HL-60/S4 (cell line): ENCODE results near the gene L1CAM.

ENCODE experiments used
- in situ Hi-C: fragments of 300-500 bp; cut with MboI; formaldehyde crosslinking; loops from 2 replicates; pipeline ENCODE4 v1.14.3; 2022; ENCODE audit warnings: low sequenced_read_pairs

L1CAM gene

DNA sequence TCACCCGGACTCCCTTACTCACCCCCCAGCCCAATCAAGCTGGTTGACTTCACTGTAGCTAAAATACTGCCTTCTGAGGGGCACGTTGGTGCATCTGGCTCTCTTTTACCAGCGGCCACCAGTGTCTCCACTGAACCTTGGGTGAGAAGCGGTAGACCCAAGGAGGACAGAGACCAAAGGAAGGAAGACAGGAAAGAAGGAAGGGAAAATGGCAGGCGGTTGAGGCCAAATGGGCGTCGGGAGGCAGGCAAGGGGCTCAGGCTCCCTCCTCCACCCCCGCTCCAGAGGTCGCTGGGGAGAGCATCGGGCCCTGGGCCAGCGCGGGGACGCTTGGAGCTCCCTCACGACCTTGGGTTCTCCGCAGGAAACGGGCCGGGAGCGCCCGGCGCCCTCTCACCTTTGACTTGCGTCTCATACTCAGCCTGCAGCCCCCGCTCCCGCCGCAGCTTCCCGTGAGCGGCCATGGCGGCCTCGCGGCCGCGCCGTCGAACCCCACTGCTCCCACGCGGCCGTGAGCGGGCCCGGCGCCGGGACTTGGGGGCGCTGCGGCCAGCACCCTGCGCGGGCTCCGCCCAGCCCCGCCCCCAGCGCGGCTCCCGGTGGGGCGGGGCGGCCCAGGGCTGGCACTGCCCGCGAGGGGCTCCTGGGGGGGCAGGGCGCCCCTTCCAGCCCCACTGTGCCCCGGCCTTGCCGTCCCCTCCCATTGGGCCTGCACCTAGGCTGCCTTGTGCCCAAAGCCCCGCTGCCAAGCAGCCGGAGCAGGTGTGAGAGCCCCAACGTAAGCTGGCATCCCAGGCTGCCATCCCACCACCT lies 40.0 kb upstream of the L1CAM start, which contains the start of gene ARHGAP4:
ARHGAP4 (minus strand) TSS at position 526 of the 813 bp plus-strand sequence; CDS start at position 464, 62 bp downstream.
- in situ Hi-C loops, result no loop called here

DNA sequence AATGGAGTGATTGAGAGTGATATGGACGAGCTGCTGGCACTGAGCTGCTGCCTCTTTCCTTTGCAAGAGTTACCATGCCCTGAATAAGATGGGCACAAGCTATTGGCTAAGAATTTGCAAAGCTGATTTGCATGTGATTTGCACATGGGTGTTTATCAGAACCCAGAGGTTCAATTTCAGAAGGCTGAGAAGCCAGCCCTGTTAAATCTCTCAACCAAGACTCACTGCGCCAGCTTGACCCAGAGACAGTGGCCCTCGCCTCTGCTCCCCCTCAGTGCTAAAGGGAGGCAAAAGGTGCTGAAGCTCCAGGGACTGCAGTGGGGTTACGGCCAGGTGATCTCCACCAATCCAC lies 39.4 kb upstream of the L1CAM start:
- in situ Hi-C loops, result no loop called here

DNA sequence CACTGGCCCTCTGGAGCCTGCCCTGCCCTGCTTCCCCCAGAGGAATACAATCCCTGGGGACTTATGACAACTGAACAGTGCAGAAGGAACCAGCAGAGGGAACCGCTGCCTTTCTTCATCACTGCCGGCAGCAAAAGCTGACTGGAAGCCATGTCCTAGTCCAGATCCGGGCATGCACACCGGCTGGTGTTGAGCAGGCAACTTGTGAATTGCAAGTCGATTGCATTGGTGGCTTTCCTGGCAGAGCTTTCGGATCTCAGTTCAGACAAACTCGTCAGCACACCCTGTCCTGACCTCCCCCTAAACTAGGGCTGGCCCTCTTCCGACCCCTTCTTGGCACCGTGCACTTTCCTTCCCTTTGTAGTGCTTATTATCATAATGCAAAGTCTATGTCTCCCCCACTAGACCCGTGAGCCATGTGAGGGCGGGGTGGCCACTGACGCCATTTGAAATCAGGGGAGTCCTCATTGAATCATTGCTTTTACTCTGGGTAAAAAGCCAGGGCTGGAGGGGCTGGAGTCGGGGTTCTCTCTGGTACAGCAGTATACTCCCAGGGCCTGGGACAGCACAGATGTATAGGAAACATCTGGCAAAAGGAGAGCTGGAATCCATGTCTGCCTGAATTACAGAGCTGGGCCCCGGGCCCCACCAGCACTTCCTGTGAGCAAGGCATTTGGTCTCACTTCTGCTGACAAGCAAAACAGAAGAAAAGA lies 38.3 kb upstream of the L1CAM start:
- in situ Hi-C loops, result no loop called here

DNA sequence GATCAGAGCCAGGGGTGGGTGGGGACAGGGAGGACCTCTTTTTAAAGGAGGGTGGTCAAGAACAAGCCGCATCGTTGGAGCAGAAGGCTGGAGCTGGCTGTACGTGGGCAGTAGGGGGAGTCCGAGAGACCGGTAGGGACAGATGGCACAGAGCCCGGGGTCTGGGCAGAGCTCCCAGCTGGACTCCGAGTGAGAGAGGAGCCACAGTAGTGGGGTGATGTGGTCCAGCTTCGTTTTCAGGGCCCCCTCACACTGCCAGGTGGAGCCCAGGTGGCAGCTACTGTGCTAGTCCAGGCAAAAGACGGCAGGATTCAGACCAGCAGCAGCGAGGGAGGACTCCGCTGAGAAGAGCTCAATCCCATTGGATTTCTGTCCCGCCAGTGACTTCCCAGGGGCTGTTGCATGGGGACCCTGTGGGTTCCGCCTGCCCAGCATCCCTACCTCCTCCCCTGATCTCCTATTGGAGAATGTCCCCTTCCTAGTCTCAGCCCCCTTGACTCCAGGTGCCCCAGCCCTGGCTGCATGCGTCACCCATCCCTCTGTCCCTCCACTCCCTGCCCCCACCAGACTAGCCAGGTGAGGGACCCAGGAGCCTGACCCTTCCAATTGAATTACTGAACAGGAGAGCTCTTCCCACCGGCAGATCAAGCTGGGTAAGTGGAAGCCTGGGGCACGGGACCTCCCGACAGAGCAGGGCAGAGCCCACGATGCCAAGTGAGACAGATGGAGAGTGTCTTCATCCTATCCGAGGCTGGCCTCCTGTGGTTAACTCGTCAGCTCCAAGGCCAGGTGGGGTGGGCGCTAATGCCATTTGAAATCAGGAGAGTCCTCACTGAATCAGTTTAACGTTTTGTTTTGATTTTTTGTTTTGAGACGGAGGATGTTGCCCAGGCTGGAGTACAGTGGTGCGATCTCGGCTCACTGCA lies 37.2 kb upstream of the L1CAM start:
- in situ Hi-C loops, result no loop called here

DNA sequence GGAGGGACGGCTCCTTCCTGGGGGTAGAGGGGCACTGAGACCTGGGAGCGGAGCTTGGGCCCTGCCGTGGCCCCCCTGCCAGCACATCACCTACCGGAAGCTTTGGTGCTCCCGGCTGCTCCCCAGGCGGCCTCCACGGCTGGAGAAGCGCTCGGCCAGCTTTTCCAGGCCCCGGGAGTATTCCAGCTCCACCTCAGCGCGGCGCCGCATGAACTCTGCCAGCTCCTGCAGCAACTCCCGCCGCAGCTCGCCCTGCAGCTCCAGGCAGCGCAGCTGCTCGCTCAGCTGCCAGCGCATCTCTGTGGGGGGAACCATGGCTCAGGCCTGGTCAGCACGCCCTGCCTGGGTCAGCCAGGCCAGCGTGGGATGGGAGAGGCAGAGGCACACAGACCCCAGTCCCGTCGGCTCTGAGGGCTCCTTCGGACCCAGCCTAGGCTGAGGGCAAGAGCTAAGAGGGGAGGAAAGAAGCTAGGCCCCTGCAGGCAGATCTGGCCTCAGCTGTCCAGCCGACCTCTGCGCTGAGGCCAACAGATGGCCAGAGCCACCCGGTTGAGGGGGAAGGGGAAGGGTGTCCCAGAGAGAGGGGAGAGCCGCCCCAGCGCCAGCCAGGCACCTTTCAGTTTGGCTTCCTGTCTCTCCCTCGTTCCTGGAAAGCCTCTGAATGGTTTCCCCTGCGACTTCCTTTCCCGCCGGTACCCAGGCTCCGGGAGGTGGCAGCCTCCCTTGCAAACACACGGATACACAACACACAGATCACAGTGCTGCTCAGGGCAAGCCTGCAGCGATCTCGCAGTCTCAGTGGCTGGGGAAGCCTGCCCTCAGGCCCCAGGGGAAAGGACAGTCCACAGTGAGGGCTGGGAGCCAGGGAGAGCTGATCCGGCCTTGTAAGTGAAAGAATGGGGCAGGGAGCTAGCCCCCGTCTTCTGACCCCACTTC lies 35.8 kb upstream of the L1CAM start:
- in situ Hi-C loops, result no loop called here

DNA sequence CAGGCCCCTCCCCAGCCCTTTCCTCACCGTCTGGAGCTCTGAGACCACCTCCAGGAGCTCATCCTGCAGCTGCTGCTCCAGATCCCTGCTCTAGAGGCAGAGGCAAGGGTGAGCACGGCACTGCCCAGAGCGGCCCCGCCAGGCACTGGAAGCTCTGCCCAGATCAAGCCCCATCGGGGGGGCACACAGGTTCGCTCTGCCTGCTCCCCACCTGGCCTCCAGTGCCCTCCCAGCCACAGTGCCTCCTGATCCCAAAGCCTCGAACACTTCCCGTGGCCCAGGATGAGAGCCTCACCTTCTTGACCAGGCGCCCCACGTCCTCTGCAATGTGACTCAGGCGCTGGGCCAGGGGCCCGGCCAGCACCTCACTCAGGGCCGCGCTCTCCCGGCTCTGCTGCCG lies 35.1 kb upstream of the L1CAM start:
- in situ Hi-C loops, result no loop called here

DNA sequence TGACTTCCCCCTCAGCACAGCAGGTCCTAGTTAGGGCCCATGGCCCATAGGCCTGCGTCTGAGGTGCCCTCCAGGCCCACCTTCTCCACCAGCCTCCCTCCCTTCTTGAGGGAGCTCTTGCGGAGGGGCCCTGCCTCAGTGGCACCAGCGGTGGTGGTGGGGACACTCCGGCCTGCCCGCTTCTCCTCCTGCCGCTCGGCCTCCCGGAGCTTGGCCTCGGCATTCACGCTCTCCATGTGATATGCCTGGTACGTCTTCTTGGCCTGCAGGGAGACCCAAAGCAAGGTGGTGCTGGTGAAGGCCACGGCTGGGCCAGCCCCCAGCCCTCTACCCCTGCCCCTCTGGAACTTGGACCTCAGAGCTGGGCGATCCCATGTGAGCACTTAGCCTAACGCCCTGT lies 34.6 kb upstream of the L1CAM start:
- in situ Hi-C loops, result no loop called here

DNA sequence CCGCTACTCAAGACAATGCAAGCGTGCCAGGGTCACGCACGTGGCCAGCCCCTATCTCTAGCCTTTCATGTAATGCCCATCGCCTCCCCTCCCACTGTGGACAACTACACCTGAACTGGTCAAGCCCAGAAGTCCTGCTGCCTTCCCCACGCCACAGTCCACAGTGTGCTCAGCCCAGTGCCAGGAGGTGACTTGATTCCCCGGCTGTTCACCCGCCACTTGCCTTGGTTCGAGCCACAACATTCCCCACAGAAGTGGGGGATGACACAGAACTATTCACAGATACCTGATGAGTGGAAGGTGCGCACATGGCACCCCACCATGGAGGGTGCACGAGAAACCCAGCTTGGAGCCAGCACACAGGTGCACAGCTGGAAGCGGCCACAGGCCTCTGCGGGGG lies 33.3 kb upstream of the L1CAM start:
- in situ Hi-C loops, result no loop called here

DNA sequence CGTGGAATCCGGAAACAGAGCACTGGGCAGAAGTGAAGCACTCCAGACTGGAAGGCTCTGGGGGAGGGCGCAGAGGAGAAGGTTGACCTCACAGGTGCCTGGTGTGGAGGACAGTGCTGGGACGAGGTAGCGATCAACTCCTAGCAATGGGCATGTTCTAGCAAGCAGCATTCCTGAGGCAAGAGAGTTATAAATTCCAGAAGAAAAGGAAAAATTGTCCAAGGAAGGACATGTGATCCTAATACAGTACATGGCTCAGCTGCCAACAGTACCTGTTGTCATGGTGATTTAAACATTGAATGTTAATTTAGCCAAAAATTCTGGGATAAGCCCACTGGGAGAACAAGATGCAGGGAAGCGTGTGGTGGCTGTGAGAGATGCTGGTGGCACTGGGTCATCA lies 31.9 kb upstream of the L1CAM start:
- in situ Hi-C loops, result no loop called here

DNA sequence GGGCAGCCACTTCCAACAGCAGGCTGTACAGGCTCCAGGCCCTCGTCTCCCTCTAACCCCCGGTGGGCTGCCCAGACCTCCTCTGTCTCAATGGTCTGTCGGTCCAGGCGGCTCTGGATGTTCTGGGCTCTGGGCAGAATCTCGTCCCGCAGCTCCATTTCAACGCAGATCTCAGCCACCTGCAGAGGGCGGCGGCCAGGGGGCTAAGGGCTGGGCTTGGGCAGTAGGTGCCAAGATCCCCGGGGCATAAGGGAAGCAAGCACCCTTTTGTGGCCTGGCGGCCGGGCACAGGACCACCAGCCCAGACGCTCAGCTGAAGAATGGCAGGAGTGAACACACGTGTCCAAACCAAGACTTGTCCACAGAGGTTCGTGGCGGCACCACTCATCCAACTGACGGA lies 27.7 kb upstream of the L1CAM start:
- in situ Hi-C loops, result no loop called here

DNA sequence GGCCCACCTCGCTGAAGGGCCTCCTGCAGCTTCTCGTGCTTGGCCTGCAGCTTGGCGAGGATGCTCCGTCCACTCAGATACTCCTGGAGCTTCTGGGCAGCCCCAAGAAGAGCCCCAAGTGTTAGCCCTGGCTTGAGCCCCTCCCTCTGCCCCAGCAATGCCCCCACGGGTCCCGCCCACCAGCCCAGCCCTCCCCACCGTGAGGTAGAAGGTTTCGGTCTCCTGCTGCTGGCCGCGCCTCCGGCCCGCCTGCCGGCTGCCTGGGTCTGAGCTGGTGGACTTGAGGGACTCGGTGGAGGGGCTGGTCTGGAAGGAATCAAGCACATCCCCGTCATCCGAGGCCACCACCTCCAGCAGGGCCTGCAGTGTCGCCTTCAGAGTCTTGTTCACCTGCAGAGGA lies 27.2 kb upstream of the L1CAM start:
- in situ Hi-C loops, result no loop called here

DNA sequence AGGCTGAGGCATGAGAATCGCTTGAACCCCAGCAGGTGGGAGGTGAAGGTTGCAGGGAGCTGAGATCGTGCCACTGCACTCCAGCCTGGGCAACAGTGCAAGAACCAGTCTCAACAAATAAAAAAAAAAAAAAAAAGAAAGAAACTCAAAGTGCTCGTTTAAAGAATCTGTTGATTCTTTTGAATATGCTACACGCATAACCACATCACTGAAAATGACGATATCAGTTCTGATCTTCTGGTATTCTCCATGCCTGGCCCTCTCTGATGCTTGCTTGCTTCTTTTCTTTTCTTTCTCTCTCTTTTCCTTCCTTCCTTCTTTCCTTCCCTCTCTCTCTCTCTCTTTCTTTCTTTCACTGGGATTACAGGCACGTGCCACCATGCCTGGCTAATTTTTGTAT lies 25.8 kb upstream of the L1CAM start:
- in situ Hi-C loops, result no loop called here

DNA sequence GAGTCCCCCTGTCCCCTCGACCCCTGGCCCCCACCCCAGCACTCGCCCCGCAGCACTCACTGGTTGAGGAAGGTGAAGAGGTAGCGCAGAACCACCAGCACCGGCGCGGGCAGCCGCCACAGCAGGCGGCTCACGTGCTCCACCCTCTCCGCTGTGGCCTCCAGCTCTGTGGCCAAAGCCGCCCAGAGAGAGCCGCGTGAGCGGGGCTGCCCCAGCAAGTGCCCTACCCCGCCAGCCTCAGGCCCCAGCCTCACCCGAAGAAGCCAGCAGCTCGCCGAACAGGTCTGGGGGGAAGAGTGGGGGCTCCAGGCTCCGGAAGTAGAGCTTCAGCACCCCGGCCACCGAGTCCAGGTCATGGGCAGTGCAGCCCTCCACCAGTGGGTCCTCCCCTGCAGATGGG lies 24.5 kb upstream of the L1CAM start:
- in situ Hi-C loops, result no loop called here

DNA sequence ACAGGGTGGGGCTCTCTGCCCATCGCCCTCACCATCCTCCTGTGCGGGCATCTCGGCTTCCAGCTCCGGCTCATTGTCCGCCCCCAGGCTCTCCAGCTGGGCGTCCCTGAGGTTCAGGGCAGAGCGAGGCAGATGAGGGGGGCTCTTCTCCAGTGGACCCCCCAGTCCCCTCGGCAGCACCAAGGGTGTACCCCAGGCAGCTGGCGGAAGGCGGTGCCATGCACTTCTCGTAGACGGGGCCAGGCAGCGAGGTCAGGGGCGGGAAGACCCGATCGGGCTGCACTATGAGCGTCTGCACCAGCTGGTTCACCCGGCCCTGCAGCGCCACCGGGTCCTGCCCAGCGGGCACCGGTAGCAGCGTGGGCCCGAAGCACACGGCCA lies 24.0 kb upstream of the L1CAM start:
- in situ Hi-C loops, result no loop called here

DNA sequence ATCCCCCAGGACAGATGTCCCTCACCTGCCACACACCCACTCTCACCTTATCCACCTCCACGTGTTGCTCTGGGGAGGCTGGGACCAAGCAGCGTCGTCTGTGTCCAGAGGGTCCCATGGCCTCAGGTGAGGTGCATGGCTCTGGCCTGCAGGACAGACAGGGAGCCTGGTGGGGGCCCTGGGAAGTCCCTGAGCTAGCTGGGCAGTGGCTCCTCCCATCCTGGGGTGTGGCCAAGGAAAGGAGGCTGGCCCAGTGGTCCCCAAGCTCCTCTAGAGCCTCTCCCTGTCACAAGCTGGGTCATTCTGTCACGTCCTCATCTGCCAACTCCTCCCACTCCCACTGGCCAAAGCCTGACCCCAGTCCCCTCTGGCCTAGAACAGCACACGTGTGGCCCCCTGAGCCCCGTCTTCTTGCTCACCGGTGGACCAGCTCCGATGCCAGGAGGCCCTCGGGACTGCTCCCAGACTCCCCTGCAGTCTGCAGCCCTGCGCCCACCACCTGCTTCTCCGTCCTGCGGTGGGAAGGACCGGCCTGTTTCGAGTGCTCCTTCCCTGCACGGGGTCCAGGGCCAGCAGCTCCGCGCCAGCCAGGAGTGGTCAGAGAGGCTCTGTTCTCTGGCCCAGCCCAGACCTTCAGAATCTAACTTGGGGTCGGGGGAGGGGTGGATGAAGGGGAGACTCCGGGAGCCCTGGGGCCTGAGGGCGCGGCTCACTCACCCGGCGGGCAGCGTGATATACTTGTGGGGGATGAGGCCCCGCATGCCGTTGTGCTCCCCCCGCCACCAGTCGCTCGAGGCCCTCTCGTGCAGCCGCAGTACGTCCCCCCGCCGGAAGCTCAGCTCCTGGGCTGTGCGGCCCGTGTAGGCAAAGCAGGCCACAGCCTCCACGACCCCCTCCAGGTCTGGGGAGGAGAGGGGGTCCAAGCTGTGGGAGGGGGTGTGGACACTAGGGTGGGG lies 23.3 kb upstream of the L1CAM start:
- in situ Hi-C loops, result no loop called here

DNA sequence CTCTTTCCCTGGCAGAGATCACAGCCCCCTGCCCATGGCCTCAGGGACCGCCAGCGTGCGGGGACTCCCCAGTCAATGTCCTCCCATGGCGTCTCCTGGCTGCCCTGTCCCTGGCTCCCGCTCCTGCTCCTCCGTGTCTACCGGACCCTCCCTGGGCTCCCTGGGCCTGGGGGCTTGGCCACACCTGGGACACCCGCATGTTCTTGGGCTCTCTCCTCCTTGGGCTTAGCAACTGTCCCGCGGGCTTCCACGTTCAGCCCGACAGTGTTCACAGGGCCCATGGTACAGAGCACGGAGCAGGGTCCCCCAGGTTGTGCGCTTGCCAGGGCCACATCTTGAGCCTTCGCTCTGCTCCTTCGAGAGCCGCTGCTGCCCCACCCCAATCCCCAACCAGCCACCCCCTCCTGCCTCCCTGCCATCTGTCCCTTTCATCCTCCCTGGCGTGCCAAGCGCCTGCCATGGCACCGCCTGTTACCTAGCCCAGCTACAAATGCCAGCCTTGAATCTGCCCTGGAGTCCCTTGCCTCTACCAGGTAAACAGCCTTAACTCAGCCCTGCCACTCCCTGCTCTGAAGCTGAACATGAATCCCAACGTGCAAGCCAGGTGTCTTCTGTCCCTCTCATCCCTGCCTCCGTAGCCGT lies 22.4 kb upstream of the L1CAM start:
- in situ Hi-C loops, result no loop called here

DNA sequence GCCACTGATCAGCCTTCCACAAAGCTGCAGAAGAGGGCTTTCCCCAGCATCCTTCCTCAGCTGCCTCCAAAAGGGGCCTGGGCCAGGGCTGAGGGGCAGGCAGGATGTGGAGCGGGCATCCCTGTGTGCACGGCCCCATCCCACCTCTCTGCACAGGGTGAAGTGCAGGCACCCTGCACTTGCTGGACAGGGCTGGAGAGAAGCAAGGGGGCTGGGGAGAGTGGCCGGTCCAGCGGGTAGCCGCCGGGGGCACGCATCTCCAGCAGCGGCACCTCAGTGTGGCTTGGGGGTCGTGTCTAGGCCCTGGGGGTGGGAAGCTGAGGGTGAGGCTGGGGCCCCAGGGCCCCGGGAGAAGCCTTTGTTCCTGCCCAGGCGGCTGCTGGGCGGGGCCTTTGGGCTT lies 21.5 kb upstream of the L1CAM start:
- in situ Hi-C loops, result no loop called here

DNA sequence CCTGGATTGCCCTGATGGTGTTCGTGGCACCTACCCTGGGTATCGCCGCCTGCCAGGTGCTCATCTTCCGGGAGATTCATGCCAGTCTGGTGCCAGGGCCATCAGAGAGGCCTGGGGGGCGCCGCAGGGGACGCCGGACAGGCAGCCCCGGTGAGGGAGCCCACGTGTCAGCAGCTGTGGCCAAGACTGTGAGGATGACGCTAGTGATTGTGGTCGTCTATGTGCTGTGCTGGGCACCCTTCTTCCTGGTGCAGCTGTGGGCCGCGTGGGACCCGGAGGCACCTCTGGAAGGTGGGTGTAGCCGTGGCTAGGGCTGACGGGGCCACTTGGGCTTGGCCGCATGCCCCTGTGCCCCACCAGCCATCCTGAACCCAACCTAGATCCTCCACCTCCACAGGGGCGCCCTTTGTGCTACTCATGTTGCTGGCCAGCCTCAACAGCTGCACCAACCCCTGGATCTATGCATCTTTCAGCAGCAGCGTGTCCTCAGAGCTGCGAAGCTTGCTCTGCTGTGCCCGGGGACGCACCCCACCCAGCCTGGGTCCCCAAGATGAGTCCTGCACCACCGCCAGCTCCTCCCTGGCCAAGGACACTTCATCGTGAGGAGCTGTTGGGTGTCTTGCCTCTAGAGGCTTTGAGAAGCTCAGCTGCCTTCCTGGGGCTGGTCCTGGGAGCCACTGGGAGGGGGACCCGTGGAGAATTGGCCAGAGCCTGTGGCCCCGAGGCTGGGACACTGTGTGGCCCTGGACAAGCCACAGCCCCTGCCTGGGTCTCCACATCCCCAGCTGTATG lies 20.3 kb upstream of the L1CAM start:
- in situ Hi-C loops, result no loop called here
